DOHH2 (cell line): ENCODE measurements around the gene CSMD2.

Source experiments
- H3F3A ChIP-seq: fragments of 200-600 bp; sonication (generic), shearing (Covaris generic); 2 replicates; pipeline ENCODE4 v1.6.0; 2016; ENCODE audit warnings: antibody characterized with exemption, mild to moderate bottlenecking; ENCODE audit not compliant: control insufficient read depth, insufficient read depth
- H3K27ac ChIP-seq: fragments of 200-600 bp; sonication (generic); 2 replicates; pipeline ENCODE4 v1.5.1; 2014; ENCODE audit warnings: low read depth, mild to moderate bottlenecking, low read length, moderate library complexity
- H3K27me3 ChIP-seq: fragments of 200-600 bp; sonication (generic); 2 replicates; pipeline ENCODE4 v1.6.1; 2014; ENCODE audit warnings: mild to moderate bottlenecking, low read length, mixed read lengths; ENCODE audit not compliant: control insufficient read depth
- H3K36me3 ChIP-seq: fragments of 200-600 bp; sonication (generic); 2 replicates; pipeline ENCODE4 v1.6.1; 2014; ENCODE audit warnings: mild to moderate bottlenecking, low read length, moderate library complexity, mixed read lengths; ENCODE audit not compliant: control insufficient read depth
- H3K4me1 ChIP-seq: fragments of 200-600 bp; sonication (generic); 2 replicates; pipeline ENCODE4 v1.6.1; 2014; ENCODE audit warnings: mild to moderate bottlenecking, low read length, mixed read lengths; ENCODE audit not compliant: control insufficient read depth
- H3K4me2 ChIP-seq: fragments of 200-600 bp; sonication (generic); 2 replicates; pipeline ENCODE4 v1.6.0; 2014; ENCODE audit warnings: mild to moderate bottlenecking, low read length, moderate library complexity
- H3K4me3 ChIP-seq: fragments of 200-600 bp; sonication (generic); 2 replicates; pipeline ENCODE4 v1.5.1; 2014; ENCODE audit warnings: mild to moderate bottlenecking, low read length, mixed read lengths
- H3K79me2 ChIP-seq: fragments of 200-600 bp; sonication (generic); 2 replicates; pipeline ENCODE4 v1.6.1; 2014; ENCODE audit warnings: mild to moderate bottlenecking, low read length, mixed read lengths; ENCODE audit not compliant: control insufficient read depth
- H3K9me2 ChIP-seq: fragments of 200-600 bp; sonication (generic); replicated peaks from 2 replicates; pipeline ENCODE4 v1.6.1; 2014; ENCODE audit warnings: mild to moderate bottlenecking, low read length, mixed read lengths; ENCODE audit not compliant: control insufficient read depth
- H3K9me3 ChIP-seq: fragments of 200-600 bp; sonication (generic); 2 replicates; pipeline ENCODE4 v1.6.1; 2014; ENCODE audit warnings: antibody characterized with exemption, low read length, mixed read lengths; ENCODE audit not compliant: control insufficient read depth, insufficient read depth
- H4K20me1 ChIP-seq: fragments of 200-600 bp; sonication (generic); 2 replicates; pipeline ENCODE4 v1.6.0; 2014; ENCODE audit warnings: low read depth, mild to moderate bottlenecking, antibody characterized with exemption, low read length, moderate library complexity; ENCODE audit not compliant: control insufficient read depth, insufficient read depth
- EZH2phosphoT487 ChIP-seq: fragments of 200-600 bp; sonication (generic); IDR thresholded peaks from 2 replicates; pipeline ENCODE4 v1.6.1; 2017; ENCODE audit warnings: borderline replicate concordance, mild to moderate bottlenecking, antibody characterized with exemption, low read length, moderate library complexity, mixed read lengths
- TF ChIP-seq, protein P1 (sequence below): fragments of 200-600 bp; sonication (generic); IDR thresholded peaks from one replicate; pipeline ENCODE4 v1.5.1; 2014; ENCODE audit warnings: antibody characterized with exemption, mild to moderate bottlenecking, low read depth, low read length; ENCODE audit not compliant: poor library complexity, severe bottlenecking

CSMD2 gene

GRCh38 chr1:33914531-33914930 is 250.5 kb downstream of the CSMD2 start:
- no peak for TF ChIP-seq EZH2phosphoT487
- TF ChIP-seq, protein P1, sequence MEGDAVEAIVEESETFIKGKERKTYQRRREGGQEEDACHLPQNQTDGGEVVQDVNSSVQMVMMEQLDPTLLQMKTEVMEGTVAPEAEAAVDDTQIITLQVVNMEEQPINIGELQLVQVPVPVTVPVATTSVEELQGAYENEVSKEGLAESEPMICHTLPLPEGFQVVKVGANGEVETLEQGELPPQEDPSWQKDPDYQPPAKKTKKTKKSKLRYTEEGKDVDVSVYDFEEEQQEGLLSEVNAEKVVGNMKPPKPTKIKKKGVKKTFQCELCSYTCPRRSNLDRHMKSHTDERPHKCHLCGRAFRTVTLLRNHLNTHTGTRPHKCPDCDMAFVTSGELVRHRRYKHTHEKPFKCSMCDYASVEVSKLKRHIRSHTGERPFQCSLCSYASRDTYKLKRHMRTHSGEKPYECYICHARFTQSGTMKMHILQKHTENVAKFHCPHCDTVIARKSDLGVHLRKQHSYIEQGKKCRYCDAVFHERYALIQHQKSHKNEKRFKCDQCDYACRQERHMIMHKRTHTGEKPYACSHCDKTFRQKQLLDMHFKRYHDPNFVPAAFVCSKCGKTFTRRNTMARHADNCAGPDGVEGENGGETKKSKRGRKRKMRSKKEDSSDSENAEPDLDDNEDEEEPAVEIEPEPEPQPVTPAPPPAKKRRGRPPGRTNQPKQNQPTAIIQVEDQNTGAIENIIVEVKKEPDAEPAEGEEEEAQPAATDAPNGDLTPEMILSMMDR, result no peak
- no peaks in the 10 kb centered on the region for H3K79me2 ChIP-seq
- H3K27me3 ChIP-seq, result no peaks in the 10 kb centered on the region
- H4K20me1 ChIP-seq, result no peaks in the 10 kb centered on the region
- no peaks in the 10 kb centered on the region for H3K9me3 ChIP-seq
- no peak overlapping the region for H3K27ac ChIP-seq
- H3K36me3 ChIP-seq, result no peaks in the 10 kb centered on the region
- no peaks in the 10 kb centered on the region for H3F3A ChIP-seq
- H3K4me1 ChIP-seq, result no peaks in the 10 kb centered on the region
- no peak overlapping the region for H3K4me3 ChIP-seq
- H3K9me2 ChIP-seq, result no peaks in the 10 kb centered on the region
- no peak overlapping the region for H3K4me2 ChIP-seq

DNA sequence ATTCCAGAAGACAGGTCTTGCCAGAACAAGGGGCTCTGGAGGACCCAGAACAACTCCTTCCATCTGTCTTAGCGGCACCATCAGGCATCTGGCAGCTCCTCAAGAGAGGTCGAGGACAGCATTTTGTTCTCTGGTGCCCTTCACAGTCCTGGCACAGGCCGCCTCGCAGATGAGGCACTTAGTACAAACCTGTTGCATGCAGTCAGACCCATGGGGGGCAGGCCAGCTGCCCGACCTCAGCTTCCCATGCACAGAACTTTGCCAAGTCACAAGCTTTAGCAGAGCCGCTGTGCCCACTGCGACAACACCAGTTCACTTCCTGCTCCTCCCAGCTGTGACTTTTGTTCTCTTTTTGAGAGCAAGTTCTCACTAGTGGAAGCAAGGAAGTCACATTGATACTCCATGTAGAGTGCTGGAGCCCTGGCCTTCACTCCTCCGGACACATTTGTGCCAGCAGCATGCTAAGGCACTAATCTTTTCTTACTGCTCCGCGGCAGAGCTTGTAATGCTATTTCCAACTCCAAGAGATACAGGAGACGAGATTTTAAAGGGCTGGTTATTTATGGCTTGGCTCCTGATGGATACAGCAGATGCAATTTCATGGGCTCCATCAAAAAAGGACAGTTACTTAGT is 256.6 kb downstream of the CSMD2 start:
- H3K4me3 ChIP-seq, result no peak overlapping the region
- no peak overlapping the region for H3K4me2 ChIP-seq
- no peak overlapping the region for H3K27ac ChIP-seq
- H3F3A ChIP-seq, result no peaks in the 10 kb centered on the region
- no peaks in the 10 kb centered on the region for H3K9me2 ChIP-seq
- no peaks in the 10 kb centered on the region for H4K20me1 ChIP-seq
- TF ChIP-seq, protein P1, result no peak
- peaks cover 8% of the 10 kb centered on the region for H3K4me1 ChIP-seq
- H3K36me3 ChIP-seq, result no peaks in the 10 kb centered on the region
- no peaks in the 10 kb centered on the region for H3K27me3 ChIP-seq
- no peaks in the 10 kb centered on the region for H3K79me2 ChIP-seq
- H3K9me3 ChIP-seq, result no peaks in the 10 kb centered on the region

DNA sequence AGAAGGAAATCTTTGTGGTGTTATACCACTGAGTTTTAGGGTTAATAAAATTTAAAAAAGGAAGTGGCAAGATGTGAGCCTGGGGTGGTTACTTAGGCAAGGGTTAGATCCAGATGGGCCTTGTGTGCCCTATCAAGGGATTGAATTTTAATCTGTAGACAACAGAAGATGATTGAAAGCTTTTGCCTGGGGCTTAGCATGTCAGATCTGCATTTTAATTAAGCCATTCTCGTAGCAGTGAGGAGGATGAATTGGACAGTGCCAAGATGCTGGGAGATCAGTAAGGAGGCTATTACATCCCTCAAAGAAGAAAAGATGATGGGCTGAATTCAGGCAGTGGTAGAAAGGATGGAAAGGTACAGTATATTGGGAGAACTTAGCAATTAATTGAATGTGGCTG is 258.9 kb downstream of the CSMD2 start:
- Histone ChIP-seq H3K4me2 (no peak overlapping the region), H3F3A (no peaks in the 10 kb centered on the region), H4K20me1 (no peaks in the 10 kb centered on the region), H3K27ac (no peak overlapping the region), H3K79me2 (no peaks in the 10 kb centered on the region), H3K4me3 (no peak overlapping the region), H3K27me3 (0 out of 2 replicates have a peak, but pooled peaks cover 5% of the 10 kb centered on the region), H3K9me2 (no peaks in the 10 kb centered on the region), H3K4me1 (peaks cover 19% of the 10 kb centered on the region), H3K36me3 (no peaks in the 10 kb centered on the region), H3K9me3 (no peaks in the 10 kb centered on the region)
- TF ChIP-seq, protein P1, result no peak
- no peak for TF ChIP-seq EZH2phosphoT487
